Cardiac fibroblast (primary cell): ENCODE data around the gene HECW1.
A peak's percentile ranks its signal among the peaks of the same experiment; 100 is the strongest.

ENCODE experiments used
- DNase-seq, 2 donors: peaks; one replicate each; pipeline versions ENCODE4 v3.0.0 to v3.0.0-alpha.2; 2010; ENCODE audit warnings: low read depth in 2 of 2
- H3K4me3 ChIP-seq, 2 donors: replicated peaks in 1 of 2; 1 replicate in 1 of 2; 2 replicates in 1 of 2; pipeline ENCODE4 v1.5.1; 2011; ENCODE audit warnings: low read depth in 2 of 2, low read length in 2 of 2, mild to moderate bottlenecking in 2 of 2, moderate library complexity in 1 of 2
- TF ChIP-seq, protein P1 (sequence below): IDR thresholded peaks from one replicate; pipeline ENCODE4 v1.5.1; 2011; ENCODE audit warnings: low read depth, mild to moderate bottlenecking, low read length, inconsistent platforms

HECW1 gene

GRCh38 chr7:43351683-43352082 is 239.2 kb downstream of the HECW1 start:
- TF ChIP-seq, protein P1, sequence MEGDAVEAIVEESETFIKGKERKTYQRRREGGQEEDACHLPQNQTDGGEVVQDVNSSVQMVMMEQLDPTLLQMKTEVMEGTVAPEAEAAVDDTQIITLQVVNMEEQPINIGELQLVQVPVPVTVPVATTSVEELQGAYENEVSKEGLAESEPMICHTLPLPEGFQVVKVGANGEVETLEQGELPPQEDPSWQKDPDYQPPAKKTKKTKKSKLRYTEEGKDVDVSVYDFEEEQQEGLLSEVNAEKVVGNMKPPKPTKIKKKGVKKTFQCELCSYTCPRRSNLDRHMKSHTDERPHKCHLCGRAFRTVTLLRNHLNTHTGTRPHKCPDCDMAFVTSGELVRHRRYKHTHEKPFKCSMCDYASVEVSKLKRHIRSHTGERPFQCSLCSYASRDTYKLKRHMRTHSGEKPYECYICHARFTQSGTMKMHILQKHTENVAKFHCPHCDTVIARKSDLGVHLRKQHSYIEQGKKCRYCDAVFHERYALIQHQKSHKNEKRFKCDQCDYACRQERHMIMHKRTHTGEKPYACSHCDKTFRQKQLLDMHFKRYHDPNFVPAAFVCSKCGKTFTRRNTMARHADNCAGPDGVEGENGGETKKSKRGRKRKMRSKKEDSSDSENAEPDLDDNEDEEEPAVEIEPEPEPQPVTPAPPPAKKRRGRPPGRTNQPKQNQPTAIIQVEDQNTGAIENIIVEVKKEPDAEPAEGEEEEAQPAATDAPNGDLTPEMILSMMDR = no peak
- DNase-seq = no peak
- no peak overlapping the region for H3K4me3 ChIP-seq

GRCh38 chr7:43353902-43354301 is 241.5 kb downstream of the HECW1 start:
- no peak overlapping the region for H3K4me3 ChIP-seq
- peak in 1 of 2 donors; percentile 5 for DNase-seq
- TF ChIP-seq, protein P1 = peak; percentile 8

- no peak overlapping the region for H3K4me3 ChIP-seq
- TF ChIP-seq, protein P1 = no peak
- DNase-seq = peak; percentile 15 to 33
These were observed 250.2 kb downstream of the HECW1 start for GRCh38 chr7:43362652-43363034.

DNA sequence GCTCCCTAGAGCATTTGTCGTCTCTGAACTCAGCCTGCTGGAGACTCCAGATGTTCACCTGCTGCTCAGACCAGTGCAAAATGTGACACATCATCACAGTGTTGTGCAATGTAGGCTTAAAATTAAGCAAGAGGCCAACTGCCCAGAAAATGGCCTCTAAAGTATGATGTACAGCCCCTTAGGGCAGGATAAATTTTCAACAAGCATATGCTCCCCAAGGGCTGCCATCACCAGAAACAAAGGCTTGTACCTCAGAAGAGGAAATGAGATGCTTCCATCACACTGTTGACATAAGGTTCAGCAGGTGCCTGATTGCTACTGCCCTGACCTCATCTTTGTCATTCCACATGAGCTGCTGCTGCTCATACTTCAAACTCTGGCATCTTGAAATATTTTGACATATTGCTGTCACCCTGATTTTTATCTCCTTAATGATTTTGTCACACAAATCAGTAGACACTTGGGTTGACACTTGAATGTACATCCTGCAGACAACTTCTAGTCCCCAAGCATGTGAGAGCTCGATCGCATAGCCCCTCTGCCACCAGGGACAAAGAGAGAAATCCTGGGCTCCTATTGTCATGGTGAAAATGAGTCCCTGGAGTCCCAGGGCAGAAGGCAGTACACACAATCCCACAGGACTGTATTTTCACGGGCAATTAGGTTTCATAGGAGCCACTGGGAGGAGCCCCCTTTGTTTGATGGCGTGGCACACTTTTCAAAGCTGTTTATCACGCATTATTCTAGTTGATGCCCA is 250.8 kb downstream of the HECW1 start:
- H3K4me3 ChIP-seq = no peak overlapping the region
- peak; percentile 20 to 49 for DNase-seq
- TF ChIP-seq, protein P1 = no peak

- H3K4me3 ChIP-seq = no peak overlapping the region
- TF ChIP-seq, protein P1 = no peak
- no peak for DNase-seq
These were observed 251.9 kb downstream of the HECW1 start for GRCh38 chr7:43364391-43364790.

GRCh38 chr7:43372676-43373355 is 260.4 kb downstream of the HECW1 start:
- TF ChIP-seq, protein P1 = no peak
- DNase-seq = peak in 1 of 2 donors; percentile 16
- no peak overlapping the region for H3K4me3 ChIP-seq
